K562 (cell line): ENCODE results near the gene CSPG5. TPM values are rescaled to one million over a fixed set of nuclear protein-coding genes. Genes with fewer than 3 reads are reported as not detected.
A peak's percentile ranks its signal among the peaks of the same experiment; 100 is the strongest.

Source experiments
- CBFB ChIP-seq: sonication (generic); formaldehyde crosslinking; IDR thresholded peaks from 2 replicates; pipeline ENCODE4 v1.4.0; 2020; ENCODE audit warnings: mild to moderate bottlenecking, missing genetic modification reagents
- CBX2 ChIP-seq: fragments of 200-600 bp; sonication (generic); IDR thresholded peaks from one replicate; pipeline ENCODE4 v1.6.1; 2012; ENCODE audit warnings: mild to moderate bottlenecking, low read length, inconsistent platforms; ENCODE audit not compliant: insufficient read depth, poor library complexity, severe bottlenecking
- FOXJ3 ChIP-seq: sonication (generic); formaldehyde crosslinking; IDR thresholded peaks from 2 replicates; pipeline ENCODE4 v1.4.0; 2020; ENCODE audit warnings: mild to moderate bottlenecking, missing genetic modification reagents
- FOXK1 ChIP-seq: sonication (generic); formaldehyde crosslinking; IDR thresholded peaks from 2 replicates; pipeline ENCODE4 v1.8.0; 2022; ENCODE audit warnings: missing genetic modification reagents, mild to moderate bottlenecking, borderline replicate concordance
- KDM2B ChIP-seq: fragments of 250-450 bp; sonication (Bioruptor Pico); IDR thresholded peaks from 2 replicates; pipeline ENCODE4 v1.8.0; 2021; ENCODE audit warnings: mild to moderate bottlenecking, moderate library complexity
- NFE2L1 ChIP-seq: fragments of 450-650 bp; IDR thresholded peaks from 2 replicates; pipeline ENCODE4 v1.6.1; 2016; ENCODE audit warnings: missing genetic modification characterization, low read depth, mild to moderate bottlenecking, missing compliant biosample characterization, moderate library complexity, borderline replicate concordance
- ZEB2 ChIP-seq: fragments of 450-650 bp; IDR thresholded peaks from 2 replicates; pipeline ENCODE4 v1.6.1; 2016
- polyA plus RNA-seq, 8 experiments: library from polyadenylated mRNA; depleted of rRNA in 4 of 8; stranded (reverse) in 5 of 8; unstranded in 3 of 8; fragments of >200 nt; fragmentation: Nextera tagmentation in 2 of 8; fragmentation: Illumina TruSeq in 1 of 8; extraction: Ambion mirVana in 2 of 8; extraction: Trizol in 1 of 8; gene quantifications; 2 replicates each; pipeline versions ENCODE4 v1.2.1 to v1.2.3, GENCODE V29; 2011 to 2014; ENCODE audit warnings: inconsistent platforms in 1 of 8, missing spikeins in 1 of 8
- total RNA-seq, 7 experiments: library from RNA; depleted of rRNA in 6 of 7; stranded (reverse); fragments of >200 nt in 6 of 7; fragmentation: Illumina TruSeq in 2 of 7; extraction: Trizol in 2 of 7; gene quantifications; 2 replicates each; pipeline versions ENCODE4 v1.2.1 to v1.2.3, GENCODE V29; 2011 to 2021; ENCODE audit warnings: low replicate concordance in 1 of 7
- TF ChIP-seq, protein P1 (sequence below): fragments of 250-450 bp; sonication (Bioruptor Pico); IDR thresholded peaks from 2 replicates; pipeline ENCODE4 v1.5.1; 2021; ENCODE audit warnings: mild to moderate bottlenecking
- TF ChIP-seq, protein P2 (sequence below): fragments of 250-450 bp; sonication (Bioruptor Pico); IDR thresholded peaks from 2 replicates; pipeline ENCODE4 v1.5.0; 2021; ENCODE audit warnings: mild to moderate bottlenecking, borderline replicate concordance

CSPG5 gene
- total and polyA plus RNA-seq, 9 of the 15 experiments (the other 6 are each of a cell fraction or from before 2014, with no cell fraction given): 0.06 to 3.3 (median 2.4) TPM

DNA sequence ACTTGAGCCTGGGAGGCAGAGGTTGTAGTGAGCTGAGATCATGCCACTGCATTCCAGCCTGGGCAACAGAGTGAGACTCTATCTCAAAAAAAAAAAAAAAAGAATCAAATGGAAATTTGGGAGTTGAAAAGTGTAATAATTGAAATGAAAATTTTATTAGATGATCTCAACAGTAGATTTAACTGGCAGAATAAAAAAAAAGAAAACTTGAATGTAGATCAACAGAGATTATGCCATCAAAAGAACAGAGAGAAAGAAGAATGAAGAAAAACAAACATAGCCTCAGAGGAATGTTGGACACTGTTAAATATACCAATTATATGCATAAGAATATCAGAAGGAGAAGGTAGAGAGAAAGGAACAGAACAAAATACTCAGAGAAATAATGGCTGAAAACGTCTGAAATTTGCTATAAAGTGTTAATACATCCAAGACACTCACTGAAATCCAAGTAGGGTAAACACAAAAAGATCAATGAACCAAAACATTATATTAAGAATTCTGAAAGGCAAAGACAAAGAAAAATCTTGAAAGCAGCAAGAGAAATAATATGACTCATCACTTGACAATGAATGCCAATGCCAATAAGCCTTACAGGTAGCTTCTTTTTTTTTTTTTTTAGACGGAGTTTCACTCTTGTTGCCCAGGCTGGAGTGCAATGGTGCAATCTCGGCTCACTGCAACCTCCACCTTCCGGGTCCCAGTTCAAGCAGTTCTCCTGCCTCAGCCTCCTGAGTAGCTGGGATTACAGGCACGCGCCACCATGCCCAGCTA is 50.5 kb downstream of the CSPG5 start (continued):
- TF ChIP-seq NFE2L1 (tag) (no peak), ZEB2 (0 out of 2 replicates have a peak, but pooled peaks have one; percentile 39), FOXK1 (CRISPR knock-in tag) (no peak), CBX2 (no peak), CBFB (CRISPR knock-in tag) (no peak), FOXJ3 (no peak), KDM2B (CRISPR knock-in tag) (no peak)
- TF ChIP-seq, protein P1, sequence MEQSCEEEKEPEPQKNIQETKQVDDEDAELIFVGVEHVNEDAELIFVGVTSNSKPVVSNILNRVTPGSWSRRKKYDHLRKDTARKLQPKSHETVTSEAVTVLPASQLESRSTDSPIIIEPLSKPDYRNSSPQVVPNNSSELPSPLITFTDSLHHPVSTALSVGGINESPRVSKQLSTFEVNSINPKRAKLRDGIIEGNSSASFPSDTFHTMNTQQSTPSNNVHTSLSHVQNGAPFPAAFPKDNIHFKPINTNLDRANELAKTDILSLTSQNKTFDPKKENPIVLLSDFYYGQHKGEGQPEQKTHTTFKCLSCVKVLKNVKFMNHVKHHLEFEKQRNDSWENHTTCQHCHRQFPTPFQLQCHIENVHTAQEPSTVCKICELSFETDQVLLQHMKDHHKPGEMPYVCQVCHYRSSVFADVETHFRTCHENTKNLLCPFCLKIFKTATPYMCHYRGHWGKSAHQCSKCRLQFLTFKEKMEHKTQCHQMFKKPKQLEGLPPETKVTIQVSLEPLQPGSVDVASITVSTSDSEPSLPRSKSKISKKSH: 0 out of 2 replicates have a peak, but pooled peaks have one; percentile 13
- TF ChIP-seq, protein P2, sequence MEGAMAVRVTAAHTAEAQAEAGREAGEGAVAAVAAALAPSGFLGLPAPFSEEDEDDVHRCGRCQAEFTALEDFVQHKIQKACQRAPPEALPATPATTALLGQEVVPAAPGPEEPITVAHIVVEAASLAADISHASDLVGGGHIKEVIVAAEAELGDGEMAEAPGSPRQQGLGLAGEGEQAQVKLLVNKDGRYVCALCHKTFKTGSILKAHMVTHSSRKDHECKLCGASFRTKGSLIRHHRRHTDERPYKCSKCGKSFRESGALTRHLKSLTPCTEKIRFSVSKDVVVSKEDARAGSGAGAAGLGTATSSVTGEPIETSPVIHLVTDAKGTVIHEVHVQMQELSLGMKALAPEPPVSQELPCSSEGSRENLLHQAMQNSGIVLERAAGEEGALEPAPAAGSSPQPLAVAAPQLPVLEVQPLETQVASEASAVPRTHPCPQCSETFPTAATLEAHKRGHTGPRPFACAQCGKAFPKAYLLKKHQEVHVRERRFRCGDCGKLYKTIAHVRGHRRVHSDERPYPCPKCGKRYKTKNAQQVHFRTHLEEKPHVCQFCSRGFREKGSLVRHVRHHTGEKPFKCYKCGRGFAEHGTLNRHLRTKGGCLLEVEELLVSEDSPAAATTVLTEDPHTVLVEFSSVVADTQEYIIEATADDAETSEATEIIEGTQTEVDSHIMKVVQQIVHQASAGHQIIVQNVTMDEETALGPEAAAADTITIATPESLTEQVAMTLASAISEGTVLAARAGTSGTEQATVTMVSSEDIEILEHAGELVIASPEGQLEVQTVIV: no peak
